Astrocyte of the spinal cord (primary cell): ENCODE measurements around the gene ACER3.
A peak's percentile ranks its signal among the peaks of the same experiment; 100 is the strongest.

Source experiments
- DNase-seq: peaks from one replicate; pipeline ENCODE4 v3.0.0; 2011; ENCODE audit warnings: low read depth, low spot score
- H3K4me3 ChIP-seq: 2 replicates; pipeline ENCODE4 v1.5.1; 2011; ENCODE audit warnings: low read depth, mild to moderate bottlenecking, low read length, moderate library complexity
- in situ Hi-C: cut with HindIII; loops from 2 replicates; pipeline ENCODE4 v1.10.0; 2017; ENCODE audit warnings: low sequenced_read_pairs
- TF ChIP-seq, protein P1 (sequence below): IDR thresholded peaks from 2 replicates; pipeline ENCODE4 v1.5.1; 2012; ENCODE audit warnings: low read depth, mild to moderate bottlenecking, low read length, inconsistent platforms

The ACER3 gene

GRCh38 chr11:76902121-76903014, 41.6 kb downstream of the ACER3 start:
- in situ Hi-C loops: no loop called here
- no peak for DNase-seq
- H3K4me3 ChIP-seq: no peak overlapping the region
- TF ChIP-seq, protein P1, sequence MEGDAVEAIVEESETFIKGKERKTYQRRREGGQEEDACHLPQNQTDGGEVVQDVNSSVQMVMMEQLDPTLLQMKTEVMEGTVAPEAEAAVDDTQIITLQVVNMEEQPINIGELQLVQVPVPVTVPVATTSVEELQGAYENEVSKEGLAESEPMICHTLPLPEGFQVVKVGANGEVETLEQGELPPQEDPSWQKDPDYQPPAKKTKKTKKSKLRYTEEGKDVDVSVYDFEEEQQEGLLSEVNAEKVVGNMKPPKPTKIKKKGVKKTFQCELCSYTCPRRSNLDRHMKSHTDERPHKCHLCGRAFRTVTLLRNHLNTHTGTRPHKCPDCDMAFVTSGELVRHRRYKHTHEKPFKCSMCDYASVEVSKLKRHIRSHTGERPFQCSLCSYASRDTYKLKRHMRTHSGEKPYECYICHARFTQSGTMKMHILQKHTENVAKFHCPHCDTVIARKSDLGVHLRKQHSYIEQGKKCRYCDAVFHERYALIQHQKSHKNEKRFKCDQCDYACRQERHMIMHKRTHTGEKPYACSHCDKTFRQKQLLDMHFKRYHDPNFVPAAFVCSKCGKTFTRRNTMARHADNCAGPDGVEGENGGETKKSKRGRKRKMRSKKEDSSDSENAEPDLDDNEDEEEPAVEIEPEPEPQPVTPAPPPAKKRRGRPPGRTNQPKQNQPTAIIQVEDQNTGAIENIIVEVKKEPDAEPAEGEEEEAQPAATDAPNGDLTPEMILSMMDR: no peak

DNA sequence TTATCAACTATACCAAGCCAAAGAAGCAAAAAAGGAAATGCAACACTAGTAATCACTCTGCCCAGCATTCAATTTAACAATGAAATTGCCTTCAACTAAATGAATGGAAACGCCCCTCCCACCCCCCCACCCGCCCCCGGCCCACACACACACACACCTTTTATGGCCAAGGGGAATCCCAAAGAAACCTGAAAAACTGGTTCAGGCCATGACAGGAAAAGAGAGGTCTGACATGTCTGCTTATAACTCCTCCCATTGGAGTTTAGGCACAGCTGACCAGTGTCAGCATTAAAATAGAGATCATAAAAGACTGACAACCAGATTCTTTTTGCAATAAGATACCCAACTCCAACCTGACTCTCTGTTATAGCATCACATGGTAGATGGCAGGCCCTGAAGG, 42.6 kb downstream of the ACER3 start:
- TF ChIP-seq, protein P1: no peak
- in situ Hi-C loops: no loop called here
- no peak for DNase-seq
- H3K4me3 ChIP-seq: no peak overlapping the region

DNA sequence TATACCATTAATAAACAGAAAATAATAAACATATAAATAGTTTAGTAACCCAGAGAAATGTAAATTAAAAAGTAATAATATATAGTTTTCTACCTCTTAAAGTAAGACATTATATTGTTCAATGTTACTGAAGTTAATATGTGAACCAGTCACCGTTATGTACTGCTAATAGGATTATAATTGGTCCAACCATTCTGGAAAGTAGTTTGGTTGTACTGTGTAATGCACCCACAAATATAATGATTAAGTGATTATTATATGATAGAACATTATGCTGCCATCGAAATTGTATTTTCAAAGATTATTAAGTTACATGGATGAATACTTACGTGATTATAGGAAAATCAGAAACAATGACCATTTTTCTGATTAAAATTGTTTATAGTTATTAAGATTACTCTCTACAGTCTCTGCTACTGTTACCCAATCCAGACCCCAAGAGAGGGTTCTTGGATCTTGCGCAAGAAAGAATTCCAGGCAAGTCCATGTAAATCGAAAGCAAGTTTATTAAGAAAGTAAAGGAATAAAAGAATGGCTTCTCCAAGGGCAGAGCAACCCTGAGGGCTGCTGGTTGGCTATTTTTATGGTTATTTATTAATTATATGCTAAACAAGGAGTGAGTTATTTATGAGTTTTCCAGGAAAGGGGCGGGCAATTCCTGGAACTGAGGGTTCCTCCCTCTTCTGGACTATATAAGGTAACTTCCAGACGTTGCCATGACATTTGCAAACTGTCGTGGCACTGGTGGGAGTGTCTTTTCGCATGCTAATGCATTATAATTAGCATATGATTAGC, 50.1 kb downstream of the ACER3 start:
- H3K4me3 ChIP-seq: no peak overlapping the region
- no peak for DNase-seq
- TF ChIP-seq, protein P1: no peak
- in situ Hi-C loops: no loop called here

- TF ChIP-seq, protein P1: no peak
- no peak for DNase-seq
- H3K4me3 ChIP-seq: no peak overlapping the region
- in situ Hi-C loops: no loop called here
Measured at GRCh38 chr11:76911415-76911808, 50.7 kb downstream of the ACER3 start.

- no peak for DNase-seq
- in situ Hi-C loops: no loop called here
- H3K4me3 ChIP-seq: no peak overlapping the region
- TF ChIP-seq, protein P1: no peak
Measured at GRCh38 chr11:76916712-76917111, 56.0 kb downstream of the ACER3 start.

DNA sequence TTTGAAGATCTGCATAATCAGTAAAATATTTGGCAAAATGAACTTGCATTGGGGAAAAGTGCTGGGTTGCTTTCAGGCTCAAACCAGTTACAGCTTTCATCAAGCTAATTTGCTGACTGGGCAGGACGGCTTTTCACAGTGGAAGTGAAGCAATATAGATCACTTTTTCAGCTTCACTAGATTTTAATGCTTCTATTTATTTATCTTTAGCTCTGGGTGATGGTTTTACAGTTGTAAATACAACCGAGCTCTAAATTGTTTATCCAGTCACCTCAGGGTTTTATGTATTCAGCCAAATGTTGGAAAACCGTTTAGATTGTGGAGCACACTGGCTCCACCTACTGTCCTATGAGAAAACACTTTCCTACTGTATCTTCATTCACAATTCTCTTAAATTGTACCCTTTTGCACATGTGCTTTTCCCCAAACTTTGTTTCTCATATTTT, 58.2 kb downstream of the ACER3 start:
- in situ Hi-C loops: no loop called here
- TF ChIP-seq, protein P1: peak; percentile 77
- no peak overlapping the region for H3K4me3 ChIP-seq
- peak; percentile 68 for DNase-seq
